SHP77 treated with DMSO at 0.1 percent for 48 hours (cell line): Measurements from ENCODE around the gene EIF5.
"Not testable (repeated sequence)": the region's sequence is repeated elsewhere in the genome, so short reads cannot be mapped to it uniquely, and the experiment has no call there.

ENCODE experiments used
- DNase-seq: peaks from one replicate; lab custom pipeline; 2025; lab: John Stamatoyannopoulos, UW

Gene EIF5

DNA sequence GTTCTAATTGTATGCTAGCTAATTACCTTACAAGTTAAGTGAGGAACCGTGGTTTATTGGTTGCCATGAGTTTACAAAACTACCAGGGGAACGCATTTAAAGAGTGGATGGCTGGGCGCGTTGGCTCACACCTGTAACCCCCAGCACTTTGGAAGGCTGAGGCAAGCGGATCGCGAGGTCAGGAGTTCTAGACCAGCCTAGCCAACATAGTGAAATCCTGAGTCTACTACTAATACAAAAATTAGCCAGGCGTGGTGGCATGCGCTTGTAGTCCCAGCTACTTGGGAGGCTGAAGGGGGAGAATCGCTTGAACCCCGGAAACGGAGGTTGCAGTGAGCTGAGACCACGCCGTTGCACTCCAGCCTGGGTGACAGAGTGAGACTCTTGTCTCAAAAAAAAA lies 2.2 kb downstream of the EIF5 start:
- DNase-seq = no peak

DNA sequence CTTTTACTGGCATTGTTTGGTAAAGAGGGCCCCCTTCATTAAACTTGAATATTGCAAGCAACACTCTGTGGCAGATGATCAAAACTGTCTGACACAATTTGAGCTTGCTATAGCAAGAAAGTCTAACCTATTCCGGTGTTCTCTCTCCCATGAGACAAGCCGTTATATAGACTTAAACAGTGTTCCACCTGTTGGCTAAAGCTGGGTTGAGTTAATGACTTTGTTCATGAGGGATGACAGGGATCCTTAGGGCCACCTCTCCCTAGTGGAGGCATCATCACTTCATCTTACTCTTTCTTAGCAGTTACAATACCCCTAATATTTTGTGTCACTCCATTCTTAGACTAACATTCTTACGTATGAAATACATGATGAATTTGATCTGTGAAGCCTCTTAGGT lies 3.8 kb downstream of the EIF5 start:
- no peak for DNase-seq

DNA sequence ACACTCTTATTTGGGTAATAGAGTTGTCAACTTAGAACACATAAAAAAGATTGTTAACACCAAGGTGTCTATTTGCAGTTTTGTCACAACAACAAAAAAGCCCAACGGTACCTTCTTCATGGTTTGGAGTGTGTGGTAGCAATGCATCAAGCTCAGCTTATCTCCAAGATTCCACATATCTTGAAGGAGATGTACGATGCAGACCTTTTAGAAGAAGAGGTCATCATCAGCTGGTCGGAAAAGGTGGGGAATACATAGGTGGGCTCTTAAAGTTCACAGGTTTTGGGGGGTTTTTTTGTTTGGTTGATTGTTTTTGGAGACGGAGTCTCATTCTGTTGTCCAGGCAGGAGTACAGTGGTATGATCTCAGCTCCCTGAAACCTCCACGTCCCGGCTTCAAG lies 5.5 kb downstream of the EIF5 start:
- no peak for DNase-seq

DNA sequence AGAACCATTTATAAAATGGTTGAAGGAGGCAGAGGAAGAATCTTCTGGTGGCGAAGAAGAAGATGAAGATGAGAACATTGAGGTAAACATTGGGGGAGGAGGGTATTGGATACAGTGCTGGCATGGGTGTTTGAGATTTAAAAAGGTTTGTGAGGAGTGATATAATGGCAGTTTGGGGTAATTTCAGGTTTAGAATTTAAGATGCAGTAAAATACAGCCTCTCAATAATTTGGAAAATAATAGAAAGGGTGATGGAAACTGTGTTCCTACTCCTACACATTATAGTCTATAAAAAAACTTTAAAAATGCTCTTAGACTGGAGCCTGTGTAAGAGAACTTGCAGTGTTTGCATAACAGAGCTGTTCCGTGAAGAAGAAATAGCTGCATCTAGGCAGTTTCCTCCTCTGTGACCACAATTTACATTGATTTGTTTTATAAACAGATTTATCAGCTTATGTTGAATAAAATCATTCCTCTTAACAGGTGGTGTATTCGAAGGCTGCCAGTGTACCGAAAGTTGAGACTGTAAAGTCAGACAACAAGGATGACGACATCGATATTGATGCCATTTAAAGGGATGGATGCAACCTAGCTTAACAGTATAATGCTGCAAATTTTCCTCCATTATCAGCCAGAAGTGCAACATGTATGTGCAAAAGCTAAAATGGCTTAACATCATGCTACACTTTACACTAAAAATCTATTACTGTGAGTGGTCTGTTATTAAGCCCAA lies 6.6 kb downstream of the EIF5 start:
- no peak for DNase-seq

DNA sequence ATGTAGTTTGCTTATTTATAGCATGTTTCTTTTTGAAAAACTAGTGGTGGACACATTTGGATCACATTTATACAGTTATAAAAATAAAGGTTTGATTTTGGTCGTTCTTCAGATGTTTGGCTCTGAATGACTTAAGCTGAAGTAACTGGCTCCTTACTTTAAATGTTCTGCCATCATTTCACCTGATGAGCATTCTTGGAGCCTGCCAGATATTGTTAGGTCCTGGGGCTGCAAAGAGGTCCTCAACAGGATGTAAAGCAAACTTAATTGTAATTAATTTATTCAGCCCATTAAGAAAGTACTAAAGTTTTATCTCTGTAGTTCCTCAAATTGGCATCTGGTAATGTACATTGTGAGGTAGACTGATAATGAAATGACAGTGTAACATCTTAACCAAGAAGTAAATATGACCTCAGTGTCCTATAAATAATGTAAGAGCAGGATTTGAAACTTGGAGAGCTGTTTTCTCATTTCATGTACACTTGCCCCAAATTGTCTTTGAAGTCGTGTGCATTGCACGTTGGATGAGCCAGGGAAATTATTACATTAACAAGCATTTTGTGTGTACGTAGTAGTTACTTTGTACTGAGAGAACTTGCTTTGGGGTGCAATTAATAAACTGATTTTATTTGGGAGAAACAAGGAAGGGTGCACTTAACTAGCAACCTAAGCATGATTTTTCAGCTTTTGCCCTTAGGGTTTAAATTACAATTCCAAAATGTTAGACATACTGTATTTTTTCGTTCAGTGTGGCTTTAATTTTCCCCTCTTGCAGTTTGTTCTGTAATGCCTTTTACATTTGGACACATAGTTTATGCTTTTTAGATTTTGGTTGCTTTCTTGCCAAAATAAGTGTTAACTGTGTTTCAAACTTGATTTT lies 7.5 kb downstream of the EIF5 start:
- DNase-seq = no peak

DNA sequence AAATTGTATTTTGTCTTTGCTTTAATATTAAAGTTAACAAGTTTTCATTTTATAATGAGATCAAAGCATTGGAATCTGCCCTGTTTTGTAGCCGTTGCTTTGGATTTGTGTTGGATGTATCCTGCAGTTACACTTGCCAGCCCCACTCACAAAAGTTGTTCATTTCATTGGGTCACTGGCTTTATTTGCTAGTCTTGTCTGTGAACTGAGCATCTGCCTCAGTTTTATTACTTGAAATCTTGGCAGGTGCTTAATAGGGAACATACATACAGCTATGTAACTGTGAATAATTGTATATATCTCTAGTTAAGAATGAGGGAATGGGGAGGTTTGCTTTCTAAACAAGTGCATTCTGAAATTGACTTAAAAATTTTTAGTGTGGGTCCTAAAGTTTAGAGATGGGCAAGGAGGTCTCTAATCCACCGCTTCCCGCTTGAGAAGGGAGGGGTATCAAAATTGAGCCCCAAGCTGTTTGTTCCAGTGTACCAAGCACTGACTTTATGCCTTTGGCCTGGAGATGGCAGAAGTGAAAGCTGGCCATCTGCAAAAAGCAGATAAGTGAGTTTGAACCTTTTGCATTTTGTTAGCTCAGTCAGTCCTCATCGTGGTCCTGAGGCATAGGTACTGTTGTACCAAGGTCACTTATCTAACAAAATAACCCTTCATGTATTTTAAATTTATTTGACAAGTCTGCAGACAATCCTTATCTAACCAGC lies 9.3 kb downstream of the EIF5 start:
- no peak for DNase-seq

DNA sequence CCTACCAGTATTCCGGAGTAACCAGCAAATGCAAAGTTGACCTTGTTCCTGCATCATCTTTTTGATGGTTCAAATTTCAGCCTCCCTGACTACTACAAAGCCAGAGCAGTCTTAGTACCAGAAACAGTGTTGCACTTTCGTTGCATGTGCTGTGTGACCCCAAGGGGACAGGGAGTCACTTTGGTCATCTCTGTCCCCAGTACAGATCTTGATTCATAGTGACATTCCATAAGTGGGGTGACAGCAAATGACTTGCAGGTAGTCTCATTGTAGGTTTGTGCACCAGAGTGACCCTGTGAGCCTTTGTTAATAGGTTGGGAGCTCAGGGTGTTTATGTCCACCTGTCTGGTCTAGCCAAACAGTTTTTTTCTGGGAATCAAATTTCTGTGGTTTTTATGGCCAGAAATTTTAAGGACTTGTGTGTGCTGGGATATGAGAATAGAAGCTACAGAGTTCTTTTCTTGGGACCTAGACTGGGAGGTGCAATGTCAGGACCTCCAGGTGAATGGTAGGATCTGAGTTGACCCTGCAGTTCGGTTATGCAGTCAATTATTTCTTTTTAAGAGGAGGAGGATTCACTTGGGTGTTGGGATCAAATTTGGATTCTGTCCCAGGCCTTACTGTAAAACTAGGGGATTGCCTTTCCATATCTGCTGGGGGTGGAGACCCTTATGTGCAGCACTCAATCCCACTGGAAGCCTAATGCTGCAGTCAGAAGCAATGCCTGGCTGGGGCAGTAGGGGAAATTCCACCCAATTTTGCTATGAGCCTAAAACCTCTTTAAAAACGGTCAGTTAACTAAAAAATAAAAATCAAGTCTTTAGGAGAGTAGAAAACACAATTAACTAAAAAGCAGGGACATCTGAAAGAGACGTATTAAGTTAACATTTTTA lies 10.1 kb downstream of the EIF5 start:
- no peak for DNase-seq

DNA sequence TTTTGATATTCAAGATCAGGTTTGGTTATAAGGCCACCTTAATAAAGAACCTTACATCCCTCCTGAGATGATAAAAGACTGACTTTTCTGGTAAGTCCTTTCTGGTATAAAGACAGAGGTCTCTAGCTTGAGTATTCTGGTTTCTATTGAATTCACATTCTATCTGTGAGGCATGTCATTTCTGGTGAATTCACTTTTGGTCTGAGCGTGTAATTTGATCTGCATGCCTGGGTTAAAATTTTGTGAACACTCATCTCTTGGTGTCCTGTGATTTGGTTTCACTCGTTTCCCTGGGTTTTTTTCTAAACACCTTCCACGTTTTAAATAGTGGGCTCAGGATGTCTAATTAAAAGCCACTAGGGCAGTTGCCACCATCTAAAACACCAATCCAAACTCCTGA lies 12.2 kb downstream of the EIF5 start:
- no peak for DNase-seq

DNA sequence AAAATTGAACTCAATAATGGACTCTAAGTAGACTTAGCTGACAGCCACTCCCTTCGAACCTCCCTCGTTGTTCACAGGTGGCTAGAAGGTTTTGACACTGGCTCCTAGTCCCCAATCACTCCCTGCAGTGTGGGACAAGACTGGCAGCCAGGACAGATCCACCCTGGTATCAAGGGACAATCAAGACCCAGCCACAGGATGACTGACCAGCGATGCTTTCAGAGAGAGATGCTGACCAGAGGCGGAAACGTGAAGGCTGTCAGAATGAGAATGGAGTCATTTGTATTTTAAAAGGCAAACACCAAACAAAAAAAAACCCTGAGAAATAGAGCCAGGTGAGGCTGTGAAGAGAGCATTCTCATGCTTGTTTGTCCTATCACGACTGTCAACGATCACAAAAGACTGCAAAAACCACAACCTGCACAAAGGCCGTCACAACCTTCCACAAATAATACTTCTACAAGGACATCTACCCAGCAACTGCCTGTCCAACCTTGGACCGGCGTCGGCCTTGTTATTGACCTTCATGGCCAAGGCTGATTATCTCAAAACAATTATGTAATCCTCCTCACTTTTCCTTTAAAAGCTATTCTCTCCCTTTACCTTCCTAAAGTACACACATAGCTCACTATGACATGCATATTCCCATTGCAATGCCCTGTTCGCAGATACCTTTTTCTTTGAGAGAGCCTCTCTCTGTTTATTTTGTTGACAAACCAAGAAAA lies 13.2 kb downstream of the EIF5 start:
- no peak for DNase-seq

DNA sequence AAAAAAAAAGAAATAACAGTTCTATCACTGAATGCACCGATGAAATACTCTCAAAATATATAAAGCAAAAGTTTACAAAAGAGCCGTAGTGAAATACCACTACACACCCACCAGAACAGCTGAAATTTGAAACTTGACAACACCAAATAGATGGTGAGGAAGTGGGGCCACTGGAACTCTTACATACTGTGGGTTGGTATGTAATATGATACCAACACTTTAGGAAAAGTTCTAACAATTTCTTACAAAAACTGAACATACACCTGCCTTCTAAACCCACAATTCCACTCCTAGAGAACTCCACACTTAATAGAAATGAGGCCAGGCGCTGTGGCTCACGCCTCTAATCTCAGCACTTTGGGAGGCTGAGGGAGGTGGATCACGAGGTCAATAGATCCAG lies 14.1 kb downstream of the EIF5 start:
- DNase-seq = no peak

DNA sequence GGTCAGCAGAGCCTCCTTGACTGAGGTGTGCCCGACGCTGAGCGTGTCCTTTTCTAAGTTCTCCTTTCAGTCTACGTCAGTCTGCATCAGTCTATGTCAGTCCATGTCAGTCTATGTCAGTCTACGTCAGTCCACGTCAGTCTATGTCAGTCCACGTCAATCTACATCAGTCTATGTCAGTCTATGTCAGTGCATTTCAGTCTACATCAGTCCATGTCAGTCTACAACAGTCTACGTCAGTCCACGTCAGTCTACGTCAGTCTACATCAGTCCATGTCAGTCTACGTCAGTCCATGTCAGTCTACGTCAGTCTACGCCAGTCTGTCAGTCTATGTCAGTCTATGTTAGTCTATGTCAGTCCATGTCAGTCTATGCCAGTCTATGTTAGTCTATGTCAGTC lies 15.9 kb downstream of the EIF5 start:
- DNase-seq = no peak

DNA sequence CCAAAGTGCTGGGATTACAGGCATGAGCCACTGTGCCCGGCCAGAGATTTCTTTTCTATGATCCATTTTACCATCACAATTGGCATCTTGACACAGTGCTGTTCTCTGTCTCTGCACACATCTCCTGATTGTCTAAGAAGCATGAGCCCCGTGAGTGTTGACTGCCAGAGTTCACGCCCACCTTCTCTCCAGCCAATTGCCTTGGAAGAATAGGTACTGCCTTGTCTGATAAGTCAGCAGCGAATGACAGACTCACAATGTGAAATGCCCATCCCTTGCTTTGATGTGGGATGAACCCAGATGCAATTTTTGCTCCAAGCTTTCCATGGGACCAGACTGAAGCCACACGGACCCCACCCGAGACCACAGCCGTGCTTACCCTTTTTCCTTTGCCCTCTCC lies 19.3 kb downstream of the EIF5 start:
- DNase-seq = no peak

DNA sequence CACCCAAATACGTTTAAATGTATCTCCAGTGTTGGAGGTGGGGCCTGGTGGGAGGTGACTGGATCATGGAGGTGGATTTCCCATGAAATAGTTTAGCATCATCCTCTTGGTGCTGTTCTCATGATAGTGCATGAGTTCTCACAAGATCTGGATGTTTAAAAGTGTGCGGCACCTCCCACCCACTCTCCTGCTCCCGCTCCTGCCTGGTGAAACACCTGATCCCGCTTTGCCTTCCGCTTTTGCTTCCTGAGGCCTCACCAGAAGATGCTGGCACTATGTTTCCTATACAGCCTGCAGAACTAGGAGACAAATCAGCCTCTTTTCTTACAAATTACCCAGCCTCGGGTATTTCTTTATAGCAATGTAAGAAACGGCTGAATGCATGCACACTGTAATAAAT lies 20.1 kb downstream of the EIF5 start:
- no peak for DNase-seq

DNA sequence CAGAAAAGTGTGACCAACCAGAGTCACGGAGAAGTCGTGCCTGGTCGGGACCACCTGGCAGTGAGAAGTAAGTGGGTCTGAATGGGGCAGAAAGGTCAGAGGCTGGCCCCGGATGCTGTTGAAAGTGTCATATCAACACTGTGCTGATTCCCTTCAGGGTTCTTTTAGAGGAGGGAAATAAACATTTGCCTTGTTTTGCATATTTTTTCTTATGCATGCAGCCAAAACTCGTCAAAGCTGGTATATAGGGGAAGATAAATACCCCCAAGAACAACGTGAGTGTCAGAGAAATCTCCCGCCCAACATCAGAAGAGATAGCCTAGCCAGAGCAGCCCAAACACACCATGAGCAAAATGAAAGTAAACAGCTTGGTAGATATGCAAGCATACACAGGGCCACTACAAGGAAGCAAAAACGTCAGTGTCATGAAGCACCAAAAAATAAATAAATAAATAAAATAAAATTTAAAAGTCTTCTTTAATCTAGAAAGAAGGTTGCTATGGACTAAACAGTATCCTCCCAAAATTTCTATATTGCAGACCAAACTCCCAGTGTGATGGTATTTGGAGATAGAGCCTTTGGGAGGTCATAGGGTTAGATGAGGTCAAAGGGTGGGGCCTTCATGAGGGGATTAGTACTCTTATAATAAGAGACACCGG lies 22.1 kb downstream of the EIF5 start:
- DNase-seq = no peak

DNA sequence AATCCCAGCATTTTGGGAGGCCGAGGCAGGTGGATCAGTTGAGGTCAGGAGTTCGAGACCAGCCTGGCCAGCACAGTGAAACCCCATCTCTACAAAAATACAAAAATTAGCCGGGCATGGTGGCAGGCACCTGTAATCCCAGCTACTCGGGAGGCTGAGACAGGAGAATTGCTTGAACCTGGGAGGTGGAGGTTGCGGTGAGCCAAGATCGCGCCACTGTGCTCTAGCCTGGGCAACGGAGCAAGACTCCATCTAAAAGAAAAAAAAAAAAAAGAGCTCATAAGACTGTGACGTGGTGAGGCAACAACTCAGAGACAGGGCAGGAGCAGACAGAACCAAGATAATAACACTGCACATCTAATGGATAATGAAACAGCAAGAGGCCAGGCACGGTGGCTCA lies 23.5 kb downstream of the EIF5 start:
- not testable (repeated sequence) for DNase-seq

DNA sequence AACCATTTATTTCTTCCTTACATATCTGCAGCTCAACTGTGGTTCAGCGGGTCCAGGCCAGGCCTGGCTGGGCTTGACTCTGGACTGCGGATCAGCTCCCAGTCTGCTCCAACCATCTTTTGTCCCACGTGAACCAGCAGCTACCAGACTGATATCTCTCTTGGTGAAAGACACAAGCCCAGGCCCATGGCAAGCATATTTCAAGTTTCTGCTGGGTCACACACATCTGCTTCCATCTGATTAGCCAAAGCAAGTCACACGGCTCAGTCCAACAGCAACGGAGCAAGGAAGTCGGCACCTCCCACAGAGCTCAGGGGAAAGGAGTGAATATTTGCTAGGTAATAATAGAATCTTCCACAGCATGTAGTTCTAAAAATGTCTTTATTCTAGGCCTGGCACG lies 26.5 kb downstream of the EIF5 start:
- DNase-seq = no peak

DNA sequence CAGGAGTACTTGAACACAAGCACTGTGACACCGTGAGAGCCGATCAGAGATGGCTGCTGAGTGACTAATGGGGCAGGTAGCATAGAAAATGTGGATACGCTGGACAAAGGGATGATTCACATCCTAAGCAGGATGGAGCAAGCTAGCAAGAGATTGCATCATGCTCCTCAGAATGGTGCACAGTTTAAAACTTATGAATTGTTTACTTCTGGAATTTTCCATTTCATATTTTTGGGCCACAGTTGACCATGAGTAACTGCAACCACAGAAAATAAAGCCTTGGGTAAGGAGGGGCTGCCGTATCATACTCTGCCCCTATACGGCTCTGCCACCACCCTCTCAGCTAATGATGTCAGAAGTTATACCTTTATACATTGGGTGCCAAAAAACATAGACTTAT lies 27.8 kb downstream of the EIF5 start:
- DNase-seq = no peak

DNA sequence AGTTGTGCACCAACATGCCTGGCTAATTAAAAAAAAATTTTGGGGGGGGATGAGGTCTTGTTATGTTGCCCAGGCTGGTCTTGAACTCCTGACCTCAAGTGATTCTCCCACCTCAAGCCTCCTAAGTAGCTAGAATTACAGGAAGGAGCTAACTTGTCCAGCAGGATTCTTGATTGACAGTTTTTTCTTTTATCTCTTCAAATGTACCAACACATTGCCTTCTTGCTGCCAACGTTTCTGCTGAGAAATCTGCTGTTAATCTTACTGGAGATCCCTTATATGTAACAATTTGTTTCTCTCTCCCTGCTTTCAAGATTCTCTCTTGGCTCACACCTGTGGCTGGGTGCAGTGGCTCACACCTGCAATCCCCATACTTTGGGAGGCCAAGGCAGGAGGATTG lies 28.7 kb downstream of the EIF5 start:
- no peak for DNase-seq

DNA sequence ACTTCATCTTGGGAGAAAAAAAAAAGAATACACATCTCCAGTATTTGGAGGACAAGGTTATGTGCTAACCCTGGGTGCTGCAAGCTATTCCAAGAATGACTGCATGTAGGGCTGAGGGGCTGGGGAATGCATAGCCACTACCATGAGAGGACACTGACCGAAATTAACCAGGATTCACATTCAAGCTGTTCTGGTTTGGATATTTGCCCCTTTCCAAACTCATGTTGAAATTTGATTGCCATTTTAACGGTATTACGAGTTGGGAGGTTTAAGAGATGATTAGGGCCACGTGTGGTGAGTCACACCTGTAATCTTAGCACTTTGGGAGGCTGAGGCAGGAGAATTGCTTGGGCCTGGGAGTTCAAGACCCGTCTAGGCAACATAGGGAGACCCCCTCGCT lies 32.7 kb downstream of the EIF5 start:
- DNase-seq = no peak

DNA sequence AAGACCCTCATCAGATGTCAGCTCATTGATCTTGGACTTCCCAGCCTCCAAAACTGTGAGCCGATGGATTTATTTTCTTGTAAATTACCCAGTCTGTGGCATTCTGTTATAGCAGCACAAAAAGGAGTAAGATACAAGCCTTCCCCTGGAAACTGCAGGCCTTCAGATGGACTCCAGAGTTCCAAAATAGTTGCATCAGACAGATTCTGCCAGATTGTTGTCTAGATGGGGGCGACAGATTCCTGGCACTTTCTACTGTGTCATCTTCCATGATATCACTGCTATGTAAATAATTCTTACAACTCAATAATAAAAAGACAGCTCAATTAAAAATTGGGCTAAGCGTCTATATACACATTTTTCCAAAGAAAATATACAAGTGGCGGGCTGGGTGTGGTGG lies 34.0 kb downstream of the EIF5 start:
- DNase-seq = no peak

DNA sequence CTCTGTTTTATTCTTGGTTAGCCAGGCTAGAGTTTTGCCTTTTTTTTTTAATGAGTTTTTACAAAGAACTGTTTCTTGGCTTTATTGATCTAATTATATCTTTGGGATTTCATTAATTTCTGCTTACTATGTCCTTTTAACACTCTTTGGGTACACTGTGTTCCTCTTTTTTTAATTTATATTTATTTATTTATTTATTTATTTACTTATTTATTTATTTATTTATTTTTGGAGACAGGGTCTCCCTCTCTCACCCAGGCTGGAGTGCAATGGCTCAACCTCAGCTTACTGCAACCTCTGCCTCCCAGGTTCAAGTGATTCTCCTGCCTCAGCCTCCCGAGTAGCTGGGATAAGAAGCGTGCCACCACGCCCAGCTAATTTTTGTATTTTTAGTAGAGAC lies 36.0 kb downstream of the EIF5 start:
- no peak for DNase-seq
